Motor neuron (in vitro differentiated cells): ENCODE data around the gene ZFP57. TPM values are rescaled to one million over a fixed set of nuclear protein-coding genes. Genes with fewer than 3 reads are reported as not detected.

Experiments
- ATAC-seq, 8 experiments: fragments of 200-7000 bp; cut with Tn5 transposase; replicated peaks in 6 of 8; 2 replicates each; pipeline ENCODE4 v1.8.0; 2021; ENCODE audit warnings: mild to moderate bottlenecking in 8 of 8, moderate library complexity in 8 of 8
- H3K27ac ChIP-seq, 2 donors: fragments of 250-450 bp; sonication (Bioruptor Pico); 2 replicates each; pipeline ENCODE4 v1.9.0; 2021; ENCODE audit warnings: antibody characterized with exemption in 2 of 2, mild to moderate bottlenecking in 2 of 2, moderate library complexity in 1 of 2
- H3K4me1 ChIP-seq, 2 donors: fragments of 250-450 bp; sonication (Bioruptor Pico); replicated peaks in 1 of 2; 2 replicates each; pipeline ENCODE4 v1.6.1; 2021; ENCODE audit warnings: antibody characterized with exemption in 2 of 2, mild to moderate bottlenecking in 2 of 2, moderate library complexity in 1 of 2
- H3K4me3 ChIP-seq, 5 donors: fragments of 250-450 bp; sonication (Bioruptor Pico); 2 replicates each; pipeline ENCODE4 v1.9.0; 2021; ENCODE audit warnings: antibody characterized with exemption in 5 of 5, mild to moderate bottlenecking in 5 of 5, moderate library complexity in 4 of 5
- WGBS, 10 experiments: fragments of 450-650 bp; shearing (Covaris generic); methylation state at CpG; one replicate each; pipeline ENCODE4 v1.0.0; 2022; 5-methylcytosine and 5-hydroxymethylcytosine counted together
- in situ Hi-C, 9 experiments: fragments of 400-800 bp; cut with MboI; loops; one replicate each; pipeline ENCODE4 v1.15.0; 2021; ENCODE audit warnings: low sequenced_read_pairs in 9 of 9, low pct_unique_long_range_greater_than_20kb in 2 of 9; ENCODE audit not compliant: unreplicated experiment in 9 of 9
- total RNA-seq, 8 experiments: library from RNA; unstranded; fragments of 300-600 nt; gene quantifications; 2 replicates each; pipeline versions ENCODE4 v1.2.3 to v1.2.4, GENCODE V29; 2022

The ZFP57 gene
- total RNA-seq: under 1 TPM in 3 of 8 experiments, not detected in 5; 0.17 to 0.84 (median 0.19) TPM

DNA sequence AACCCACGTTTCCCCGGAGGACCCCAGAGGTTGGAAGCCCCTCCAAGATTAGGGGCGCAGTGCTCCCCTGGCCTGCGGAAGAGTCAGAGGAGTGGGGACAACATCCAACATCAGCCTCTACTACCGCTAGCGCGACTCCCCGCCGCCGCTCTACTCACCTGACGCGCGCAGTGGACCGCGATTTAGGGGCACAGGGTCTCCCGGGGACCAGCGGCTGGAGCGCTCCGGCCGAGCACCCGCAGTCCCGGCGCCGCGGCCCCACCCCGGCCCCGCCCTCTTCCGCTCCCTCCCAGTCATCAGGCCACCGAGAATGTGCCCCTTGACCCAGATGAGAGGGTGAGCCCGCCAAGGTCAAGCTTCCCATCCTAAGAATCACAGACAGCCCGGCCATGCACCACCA lies at the start of gene ZFP57:
Gene ZFP57, minus strand, starts transcription at position 249 of the 400 bp plus-strand sequence. CDS start 4,149 bp downstream, outside the sequence.
- 60 to 92% (median 82%) methylated on average over 1 to 10 of the region's 31 CpGs; no CpG with 5 or more reads in 6 of the 10 experiments for WGBS, 10 experiments
- Histone ChIP-seq H3K4me1 (no peaks in the 10 kb centered on the region), H3K4me3 (no peak within 1 kb of the TSS), H3K27ac (no peak within 1 kb of the TSS)
- in situ Hi-C loops: no loop called here
- no peak for ATAC-seq

DNA sequence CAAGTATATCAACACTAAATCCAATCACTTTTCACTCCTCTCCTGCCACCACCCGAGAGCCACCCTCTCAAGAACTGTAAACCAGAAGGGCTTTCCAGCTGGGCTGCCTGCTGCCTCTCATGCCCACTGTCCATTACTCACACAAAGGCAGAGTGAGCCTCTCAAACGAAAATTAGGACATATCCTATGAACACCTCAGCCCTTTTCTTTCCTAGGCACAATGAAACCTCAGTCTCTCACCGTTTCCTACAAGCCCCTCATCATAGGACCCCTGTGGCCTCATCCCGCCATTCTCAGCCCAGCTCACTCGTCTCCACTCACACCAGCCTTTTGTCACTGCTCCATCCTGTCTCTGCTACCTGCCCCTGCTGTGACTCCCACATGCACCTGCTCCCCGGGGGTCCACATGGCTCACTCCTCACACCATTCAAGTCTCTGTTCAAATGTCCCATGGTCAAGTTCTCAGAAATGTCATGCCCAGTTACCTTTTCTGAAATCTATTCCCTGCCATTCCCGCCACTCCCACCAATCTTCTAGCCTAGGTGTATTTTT lies 49.7 kb upstream of the ZFP57 start:
- no peak for ATAC-seq
- in situ Hi-C loops: loop anchor here in 2 of 9 experiments (25.0 kb wide), 2 partner anchors 107 to 282 kb away; partner anchors contain the start of gene HLA-G (in 1 of the 2)
- WGBS, 10 experiments: 17 to 44% (median 29%) methylated on average over 1 to 6 of the region's 7 CpGs; no CpG with 5 or more reads in 1 of the 10 experiments
- Histone ChIP-seq H3K4me1 (no peaks in the 10 kb centered on the region), H3K4me3 (no peak overlapping the region), H3K27ac (no peak overlapping the region)

DNA sequence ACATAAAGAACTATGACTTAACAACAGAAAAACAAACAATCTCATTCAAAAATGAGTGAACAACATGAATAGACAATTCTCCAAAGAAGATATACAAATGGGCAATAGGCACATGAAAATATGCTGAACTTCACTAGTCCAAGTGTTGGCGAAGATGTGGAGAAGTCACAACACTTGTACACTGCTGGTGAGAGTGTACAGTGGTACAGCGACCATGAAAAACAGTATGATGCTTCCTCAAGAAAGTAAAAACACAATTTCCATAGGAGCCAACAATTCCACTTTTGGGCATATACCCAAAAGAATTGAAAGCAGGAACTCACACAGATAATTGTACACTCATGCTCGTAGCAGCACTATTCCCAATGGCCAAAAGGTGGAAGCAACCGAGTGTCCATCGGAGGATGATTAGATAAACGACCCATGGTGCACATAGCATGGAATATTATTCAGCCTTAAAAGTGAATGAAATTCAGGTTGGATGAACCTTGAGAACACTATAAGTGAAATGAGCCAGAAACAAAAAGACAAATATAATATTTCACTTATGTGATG lies 48.9 kb upstream of the ZFP57 start:
- Histone ChIP-seq H3K4me3 (no peak overlapping the region), H3K27ac (no peak overlapping the region), H3K4me1 (no peaks in the 10 kb centered on the region)
- in situ Hi-C loops: loop anchor here in 2 of 9 experiments (25.0 kb wide), 2 partner anchors 107 to 282 kb away; partner anchors contain the start of gene HLA-G (in 1 of the 2)
- WGBS, 10 experiments: 54 to 87% (median 63%) methylated on average over 1 to 6 of the region's 6 CpGs; no CpG with 5 or more reads in 1 of the 10 experiments
- ATAC-seq: no peak

DNA sequence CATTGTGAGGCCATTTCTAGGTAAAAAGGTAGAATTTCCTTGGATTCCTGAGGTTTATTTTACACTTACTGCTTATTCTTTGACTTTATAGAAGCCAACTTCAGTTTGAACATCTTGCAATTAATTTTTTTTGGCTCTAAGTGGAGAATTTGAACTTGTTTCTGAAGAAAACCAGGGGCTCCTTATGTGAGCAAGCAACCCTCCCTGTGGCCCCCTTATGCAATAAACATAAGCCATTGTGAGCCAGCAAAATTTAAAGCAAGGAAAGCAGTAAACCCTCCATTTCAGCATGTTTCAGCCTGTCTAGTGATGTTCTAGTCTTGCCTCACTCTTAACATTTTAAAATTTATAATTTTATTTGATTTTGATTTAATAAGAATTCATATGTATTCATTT lies 47.9 kb upstream of the ZFP57 start:
- in situ Hi-C loops: loop anchor here in 2 of 9 experiments (25.0 kb wide), 2 partner anchors 108 to 283 kb away; partner anchors contain the start of gene HLA-G (in 1 of the 2)
- no peak overlapping the region for H3K27ac ChIP-seq
- H3K4me3 ChIP-seq: no peak overlapping the region
- H3K4me1 ChIP-seq: no peaks in the 10 kb centered on the region
- no peak for ATAC-seq

GRCh38 chr6:29728173-29728874 lies 47.4 kb upstream of the ZFP57 start:
- no peak for ATAC-seq
- Histone ChIP-seq H3K4me1 (no peaks in the 10 kb centered on the region), H3K4me3 (no peak overlapping the region), H3K27ac (no peak overlapping the region)
- in situ Hi-C loops: loop anchor here in 2 of 9 experiments (25.0 kb wide), 2 partner anchors 109 to 284 kb away; partner anchors contain the start of gene HLA-G (in 1 of the 2)
- 40 to 93% (median 86%) methylated on average over 1 to 3 of the region's 3 CpGs; no CpG with 5 or more reads in 5 of the 10 experiments for WGBS, 10 experiments

GRCh38 chr6:29727637-29728036 lies 46.7 kb upstream of the ZFP57 start:
- H3K4me3 ChIP-seq: no peak overlapping the region
- ATAC-seq: no peak
- WGBS, 10 experiments: 0 to 70% (median 23%) methylated on average over 1 to 2 of the region's 2 CpGs; no CpG with 5 or more reads in 4 of the 10 experiments
- in situ Hi-C loops: loop anchor here in 2 of 9 experiments (25.0 kb wide), 2 partner anchors 110 to 285 kb away; partner anchors contain the start of gene HLA-G (in 1 of the 2)
- no peaks in the 10 kb centered on the region for H3K4me1 ChIP-seq
- H3K27ac ChIP-seq: no peak overlapping the region

GRCh38 chr6:29726571-29727194 lies 45.7 kb upstream of the ZFP57 start:
- 78 to 100% (median 90%) methylated on average over 1 to 9 of the region's 9 CpGs; no CpG with 5 or more reads in 1 of the 10 experiments for WGBS, 10 experiments
- no peak for ATAC-seq
- Histone ChIP-seq H3K4me1 (no peaks in the 10 kb centered on the region), H3K27ac (no peak overlapping the region), H3K4me3 (no peak overlapping the region)
- in situ Hi-C loops: loop anchor here in 2 of 9 experiments (25.0 kb wide), 2 partner anchors 111 to 286 kb away; partner anchors contain the start of gene HLA-G (in 1 of the 2)

GRCh38 chr6:29726001-29726400 lies 45.0 kb upstream of the ZFP57 start:
- in situ Hi-C loops: loop anchor here in 2 of 9 experiments (25.0 kb wide), 2 partner anchors 111 to 286 kb away; partner anchors contain the start of gene HLA-G (in 1 of the 2)
- Histone ChIP-seq H3K27ac (no peak overlapping the region), H3K4me3 (no peak overlapping the region), H3K4me1 (no peaks in the 10 kb centered on the region)
- no peak for ATAC-seq
- 50 to 86% (median 50%) methylated on average over 1 of the region's 1 CpG; no CpG with 5 or more reads in 6 of the 10 experiments for WGBS, 10 experiments

DNA sequence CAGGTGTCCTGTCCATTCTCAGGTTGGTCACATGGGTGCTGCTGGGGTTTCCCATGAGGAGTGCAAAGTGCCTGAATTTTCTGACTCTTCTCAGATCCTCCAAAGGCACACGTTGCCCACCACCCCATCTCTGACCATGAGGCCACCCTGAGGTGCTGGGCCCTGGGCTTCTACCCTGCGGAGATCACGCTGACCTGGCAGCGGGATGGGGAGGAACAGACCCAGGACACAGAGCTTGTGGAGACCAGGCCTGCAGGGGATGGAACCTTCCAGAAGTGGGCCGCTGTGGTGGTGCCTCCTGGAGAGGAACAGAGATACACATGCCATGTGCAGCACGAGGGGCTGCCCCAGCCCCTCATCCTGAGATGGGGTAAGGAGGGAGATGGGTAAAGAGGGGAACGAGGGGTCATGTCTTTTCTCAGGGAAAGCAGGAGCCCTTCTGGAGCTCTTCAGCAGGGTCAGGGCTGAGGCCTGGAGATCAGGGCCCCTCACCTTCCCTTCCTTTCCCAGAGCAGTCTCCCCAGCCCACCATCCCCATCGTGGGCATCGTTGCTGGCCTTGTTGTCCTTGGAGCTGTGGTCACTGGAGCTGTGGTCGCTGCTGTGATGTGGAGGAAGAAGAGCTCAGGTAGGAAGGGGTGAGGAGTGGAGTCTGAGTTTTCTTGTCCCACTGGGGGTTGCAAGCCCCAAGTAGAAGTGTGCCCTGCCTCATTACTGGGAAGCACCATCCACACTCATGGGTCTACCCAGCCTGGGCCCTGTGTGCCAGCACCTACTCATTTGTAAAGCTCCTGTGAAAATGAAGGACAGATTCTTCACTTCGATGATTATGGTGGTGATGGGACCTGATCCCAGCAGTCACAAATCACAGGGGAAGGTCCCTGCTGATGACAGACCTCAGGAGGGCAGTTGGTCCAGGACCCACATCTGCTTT lies 44.3 kb upstream of the ZFP57 start:
- in situ Hi-C loops: loop anchor here in 3 of 9 experiments (25.0 kb wide), 2 partner anchors 112 to 287 kb away; partner anchors contain the start of gene HLA-G (in 2 of the 3)
- Histone ChIP-seq H3K27ac (no peak overlapping the region), H3K4me3 (no peak overlapping the region), H3K4me1 (no peaks in the 10 kb centered on the region)
- whole genome bisulfite sequencing, 10 experiments: 40 to 81% (median 78%) methylated on average over 1 to 6 of the region's 11 CpGs; no CpG with 5 or more reads in 5 of the 10 experiments
- no peak for ATAC-seq

GRCh38 chr6:29723666-29724588 lies 43.0 kb upstream of the ZFP57 start:
- peak in 6 of 8 experiments; percentile 21 to 73 (median 47) for ATAC-seq
- Histone ChIP-seq H3K4me3 (peak overlapping the region in 4 of 5 donors; percentile 20 to 45 (median 36)), H3K27ac (no peak overlapping the region), H3K4me1 (no peaks in the 10 kb centered on the region)
- WGBS, 10 experiments: 0 to 38% (median 11%) methylated on average over 1 to 14 of the region's 76 CpGs; no CpG with 5 or more reads in 6 of the 10 experiments
- in situ Hi-C loops: loop anchor here in 1 of 9 experiments (25.0 kb wide), 1 partner anchor 113 kb away; the partner anchor contains the start of gene HLA-G

DNA sequence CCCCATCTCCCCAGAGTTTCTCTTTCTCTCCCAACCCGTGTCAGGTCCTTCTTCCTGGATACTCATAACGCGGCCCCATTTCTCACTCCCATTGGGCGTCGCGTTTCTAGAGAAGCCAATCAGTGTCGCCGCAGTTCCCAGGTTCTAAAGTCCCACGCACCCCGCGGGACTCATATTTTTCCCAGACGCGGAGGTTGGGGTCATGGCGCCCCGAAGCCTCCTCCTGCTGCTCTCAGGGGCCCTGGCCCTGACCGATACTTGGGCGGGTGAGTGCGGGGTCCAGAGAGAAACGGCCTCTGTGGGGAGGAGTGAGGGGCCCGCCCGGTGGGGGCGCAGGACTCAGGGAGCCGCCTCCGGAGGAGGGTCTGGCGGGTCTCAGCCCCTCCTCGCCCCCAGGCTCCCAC lies 42.3 kb upstream of the ZFP57 start, which contains the start of gene HLA-F:
Gene HLA-F, plus strand, starts transcription at position 173 of the 404 bp plus-strand sequence. Its CDS starts 30 bp downstream, at position 203.
- Histone ChIP-seq H3K4me3 (peak within 1 kb of the TSS in 4 of 5 donors; percentile 20 to 45 (median 36)), H3K4me1 (no peaks in the 10 kb centered on the region), H3K27ac (no peak within 1 kb of the TSS)
- ATAC-seq: peak in 7 of 8 experiments; percentile 40 to 98 (median 95)
- in situ Hi-C loops: loop anchor here in 1 of 9 experiments (25.0 kb wide), 1 partner anchor 114 kb away; the partner anchor contains the start of gene HLA-G
- WGBS, 10 experiments: 8% methylated on average over 6 of the region's 26 CpGs; no CpG with 5 or more reads in 9 of the 10 experiments
